Karpas-422 (cell line): Measurements from ENCODE around the gene ZNF554. TPM values are rescaled to one million over a fixed set of nuclear protein-coding genes. Genes with fewer than 3 reads are reported as not detected.

Source experiments
- DNase-seq: peaks from one replicate; pipeline ENCODE4 v3.0.0-alpha.2; 2015
- H2AFZ ChIP-seq: fragments of 200-600 bp; sonication (generic); 2 replicates; pipeline ENCODE4 v1.6.1; 2014; ENCODE audit warnings: antibody characterized with exemption, low read length, mixed read lengths
- H3K27ac ChIP-seq: fragments of 200-600 bp; sonication (generic); 2 replicates; pipeline ENCODE4 v1.5.1; 2014; ENCODE audit warnings: mild to moderate bottlenecking, low read length, moderate library complexity
- H3K27me3 ChIP-seq: fragments of 200-600 bp; sonication (generic); 2 replicates; pipeline ENCODE4 v1.6.1; 2014; ENCODE audit warnings: low read length, mixed read lengths
- H3K36me3 ChIP-seq: fragments of 200-600 bp; sonication (generic); 2 replicates; pipeline ENCODE4 v1.6.1; 2014; ENCODE audit warnings: low read length, mixed read lengths; ENCODE audit not compliant: insufficient read depth
- H3K4me1 ChIP-seq: fragments of 200-600 bp; sonication (generic); 2 replicates; pipeline ENCODE4 v1.6.1; 2014; ENCODE audit warnings: mild to moderate bottlenecking, low read length, mixed read lengths
- H3K4me2 ChIP-seq: fragments of 200-600 bp; sonication (generic); 2 replicates; pipeline ENCODE4 v1.6.1; 2014; ENCODE audit warnings: low read length, low read depth, mild to moderate bottlenecking; ENCODE audit not compliant: poor library complexity, severe bottlenecking
- H3K4me3 ChIP-seq: fragments of 200-600 bp; sonication (generic); 2 replicates; pipeline ENCODE4 v1.5.1; 2014; ENCODE audit warnings: mild to moderate bottlenecking, antibody characterized with exemption, low read length, mixed read lengths
- H3K79me2 ChIP-seq: fragments of 200-600 bp; sonication (generic); 2 replicates; pipeline ENCODE4 v1.6.1; 2014; ENCODE audit warnings: mild to moderate bottlenecking, low read length, mixed read lengths
- H3K9ac ChIP-seq: fragments of 200-600 bp; sonication (generic); 2 replicates; pipeline ENCODE4 v1.6.0; 2014; ENCODE audit warnings: low read length
- H3K9me2 ChIP-seq: fragments of 200-600 bp; sonication (generic), shearing (Covaris generic); replicated peaks from 2 replicates; pipeline ENCODE4 v1.6.0; 2014; ENCODE audit warnings: mild to moderate bottlenecking, low read length, moderate library complexity; ENCODE audit not compliant: insufficient read depth
- H3K9me3 ChIP-seq: fragments of 300-700, 200-600 bp; sonication (generic); 2 replicates; pipeline ENCODE4 v1.6.1; 2014; ENCODE audit warnings: low read length, mixed read lengths
- H4K20me1 ChIP-seq: fragments of 200-600 bp; sonication (generic); 2 replicates; pipeline ENCODE4 v1.6.1; 2014; ENCODE audit warnings: mild to moderate bottlenecking, antibody characterized with exemption, low read length, low read depth; ENCODE audit not compliant: insufficient read depth
- total RNA-seq: library from RNA; depleted of rRNA; stranded (reverse); fragments of >200 nt; shearing (Covaris generic); gene quantifications from 2 replicates; pipeline ENCODE4 v1.2.3, GENCODE V29; 2014; ENCODE audit warnings: low replicate concordance

ZNF554 gene
- total RNA-seq, 1 experiment from 2014 or later = 2.6 TPM

GRCh38 chr19:2807379-2808128 is 12.1 kb upstream of the ZNF554 start:
- H3K9me2 ChIP-seq = no peaks in the 10 kb centered on the region
- H3K9me3 ChIP-seq = no peaks in the 10 kb centered on the region
- no peak overlapping the region for H3K9ac ChIP-seq
- H3K27ac ChIP-seq = no peak overlapping the region
- 0 out of 2 replicates have a peak, but pooled peaks cover 5% of the 10 kb centered on the region for H4K20me1 ChIP-seq
- H3K4me3 ChIP-seq = no peak overlapping the region
- no peaks in the 10 kb centered on the region for H3K4me1 ChIP-seq
- peaks cover 7% of the 10 kb centered on the region; the same call in 1 of the 2 replicates for H3K79me2 ChIP-seq
- H3K36me3 ChIP-seq = peaks cover 7% of the 10 kb centered on the region; the same call in 1 of the 2 replicates
- no peaks in the 10 kb centered on the region for H3K27me3 ChIP-seq
- H2AFZ ChIP-seq = no peak overlapping the region
- no peak overlapping the region for H3K4me2 ChIP-seq
- no peak for DNase-seq

GRCh38 chr19:2808129-2808941 is 11.3 kb upstream of the ZNF554 start:
- H3K4me2 ChIP-seq = no peak overlapping the region
- DNase-seq = no peak
- no peaks in the 10 kb centered on the region for H3K9me3 ChIP-seq
- no peaks in the 10 kb centered on the region for H3K9me2 ChIP-seq
- no peaks in the 10 kb centered on the region for H3K4me1 ChIP-seq
- no peaks in the 10 kb centered on the region for H4K20me1 ChIP-seq
- H3K27ac ChIP-seq = no peak overlapping the region
- no peaks in the 10 kb centered on the region for H3K27me3 ChIP-seq
- peaks cover 7% of the 10 kb centered on the region; the same call in 1 of the 2 replicates for H3K36me3 ChIP-seq
- no peak overlapping the region for H3K4me3 ChIP-seq
- H3K9ac ChIP-seq = no peak overlapping the region
- H2AFZ ChIP-seq = no peak overlapping the region
- no peaks in the 10 kb centered on the region for H3K79me2 ChIP-seq

DNA sequence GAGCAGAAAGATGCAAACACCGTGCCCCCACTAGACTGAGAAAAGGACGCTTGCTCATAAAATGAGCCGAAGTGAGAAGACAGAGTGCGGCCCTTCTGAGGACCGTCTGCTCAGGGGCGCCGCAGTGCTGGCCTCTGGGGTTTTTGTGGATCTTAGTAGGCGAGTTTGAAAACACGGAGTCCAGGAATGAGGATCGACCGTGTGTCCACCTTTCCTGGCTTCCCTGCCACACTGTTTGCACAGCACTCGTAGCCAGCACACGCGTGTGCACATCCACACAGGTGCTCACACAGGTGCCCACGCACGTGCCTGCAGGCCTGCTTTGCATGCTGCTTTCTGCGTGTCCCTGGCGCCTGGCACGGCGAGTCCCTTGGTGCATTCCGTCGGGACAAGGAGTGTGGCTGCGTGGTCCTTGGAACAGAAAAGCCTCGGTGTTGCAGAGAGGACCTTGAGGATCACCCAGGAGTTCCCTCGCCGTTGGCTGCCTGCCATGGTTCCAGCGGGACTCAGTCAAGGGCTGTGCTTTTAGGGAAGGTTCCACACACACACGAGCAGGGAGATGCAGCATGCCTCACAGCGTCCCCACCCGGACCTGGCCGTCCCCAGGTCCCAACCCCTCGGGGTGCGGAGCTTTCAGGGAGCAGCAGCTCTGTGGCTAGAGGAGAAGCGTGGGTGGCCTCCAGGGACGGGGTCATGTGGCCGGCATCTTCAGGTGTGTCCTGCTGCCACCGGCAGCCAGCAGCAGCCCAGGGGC is 10.1 kb upstream of the ZNF554 start:
- no peak overlapping the region for H2AFZ ChIP-seq
- no peaks in the 10 kb centered on the region for H3K79me2 ChIP-seq
- no peak overlapping the region for H3K9ac ChIP-seq
- H3K4me3 ChIP-seq = no peak overlapping the region
- H3K4me2 ChIP-seq = no peak overlapping the region
- no peak for DNase-seq
- no peaks in the 10 kb centered on the region for H3K9me2 ChIP-seq
- no peaks in the 10 kb centered on the region for H3K27me3 ChIP-seq
- H3K36me3 ChIP-seq = peaks cover 7% of the 10 kb centered on the region; the same call in 1 of the 2 replicates
- no peaks in the 10 kb centered on the region for H4K20me1 ChIP-seq
- H3K9me3 ChIP-seq = no peaks in the 10 kb centered on the region
- no peak overlapping the region for H3K27ac ChIP-seq
- no peaks in the 10 kb centered on the region for H3K4me1 ChIP-seq

DNA sequence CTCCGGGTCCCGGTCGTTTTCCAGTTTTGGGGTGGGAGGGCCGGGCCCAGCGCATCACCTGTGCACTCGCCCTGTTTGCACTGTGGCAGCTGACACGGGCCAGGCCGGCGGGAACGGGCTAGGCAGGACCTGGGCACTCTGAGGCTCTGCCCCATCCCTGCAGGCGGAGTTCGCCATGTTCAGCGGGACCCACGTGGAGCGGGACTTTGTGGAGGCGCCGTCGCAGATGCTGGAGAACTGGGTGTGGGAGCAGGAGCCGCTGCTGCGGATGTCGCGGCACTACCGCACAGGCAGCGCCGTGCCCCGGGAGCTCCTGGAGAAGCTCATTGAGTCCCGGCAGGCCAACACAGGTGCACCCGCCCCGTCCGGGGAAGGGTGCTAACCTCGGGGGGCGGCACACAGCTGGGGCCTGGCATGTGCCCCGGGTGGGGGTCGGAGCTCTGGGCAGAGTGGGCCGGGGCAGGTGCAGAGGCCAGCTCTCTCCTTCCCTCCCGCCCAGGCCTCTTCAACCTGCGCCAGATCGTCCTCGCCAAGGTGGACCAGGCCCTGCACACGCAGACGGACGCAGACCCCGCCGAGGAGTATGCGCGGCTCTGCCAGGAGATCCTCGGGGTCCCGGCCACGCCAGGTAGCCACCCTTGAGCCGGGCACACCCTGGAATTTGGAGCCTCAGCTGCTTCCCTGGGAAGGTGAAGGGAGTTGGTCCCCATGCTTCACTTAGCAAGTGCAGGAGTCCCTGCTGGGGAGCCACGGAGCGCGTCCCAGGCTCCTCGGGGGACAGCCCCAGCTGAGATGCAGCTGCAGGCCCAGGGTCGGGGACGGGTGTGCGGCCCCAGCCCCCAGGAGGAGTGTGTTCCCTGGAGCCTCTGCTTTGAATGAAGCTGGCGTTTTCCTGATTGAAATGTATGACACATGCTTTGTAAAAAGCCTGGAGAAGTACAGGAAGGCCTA is 9.3 kb upstream of the ZNF554 start:
- H2AFZ ChIP-seq = no peak overlapping the region
- H3K79me2 ChIP-seq = no peaks in the 10 kb centered on the region
- no peak overlapping the region for H3K9ac ChIP-seq
- H3K27ac ChIP-seq = no peak overlapping the region
- no peak overlapping the region for H3K4me2 ChIP-seq
- no peaks in the 10 kb centered on the region for H3K9me3 ChIP-seq
- H3K4me3 ChIP-seq = no peak overlapping the region
- H3K9me2 ChIP-seq = no peaks in the 10 kb centered on the region
- H4K20me1 ChIP-seq = no peaks in the 10 kb centered on the region
- H3K27me3 ChIP-seq = no peaks in the 10 kb centered on the region
- no peak for DNase-seq
- peaks cover 4% of the 10 kb centered on the region; the same call in 1 of the 2 replicates for H3K36me3 ChIP-seq
- H3K4me1 ChIP-seq = no peaks in the 10 kb centered on the region

DNA sequence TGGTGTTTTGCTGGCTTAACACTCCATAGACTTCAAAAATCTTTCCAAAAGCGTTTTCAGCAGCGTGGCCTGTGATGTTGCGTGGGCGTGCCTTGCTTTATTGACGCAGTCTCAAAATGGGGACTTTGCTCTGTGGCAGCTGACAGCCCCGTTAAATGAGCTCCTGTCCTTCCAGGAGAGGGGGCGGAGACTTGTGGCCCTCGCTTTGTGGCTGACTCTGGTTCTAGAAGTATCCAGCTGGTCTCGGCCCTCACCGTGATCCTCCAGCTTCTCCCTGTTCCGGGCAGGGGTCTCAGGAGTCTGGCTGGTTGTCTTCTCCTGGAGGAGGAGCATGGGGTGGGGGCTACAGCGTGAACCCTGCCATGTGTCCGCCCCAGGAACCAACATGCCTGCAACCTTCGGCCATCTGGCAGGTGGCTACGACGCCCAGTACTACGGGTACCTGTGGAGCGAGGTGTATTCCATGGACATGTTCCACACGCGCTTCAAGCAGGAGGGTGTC is 8.4 kb upstream of the ZNF554 start:
- no peaks in the 10 kb centered on the region for H3K9me3 ChIP-seq
- no peaks in the 10 kb centered on the region for H3K79me2 ChIP-seq
- H3K27me3 ChIP-seq = no peaks in the 10 kb centered on the region
- H4K20me1 ChIP-seq = no peaks in the 10 kb centered on the region
- no peak overlapping the region for H3K27ac ChIP-seq
- H3K4me1 ChIP-seq = no peaks in the 10 kb centered on the region
- DNase-seq = no peak
- no peak overlapping the region for H3K4me2 ChIP-seq
- H3K9ac ChIP-seq = no peak overlapping the region
- peaks cover 3% of the 10 kb centered on the region; the same call in 1 of the 2 replicates for H3K36me3 ChIP-seq
- H3K9me2 ChIP-seq = no peaks in the 10 kb centered on the region
- H3K4me3 ChIP-seq = no peak overlapping the region
- H2AFZ ChIP-seq = no peak overlapping the region

GRCh38 chr19:2811735-2812413 is 7.8 kb upstream of the ZNF554 start:
- H3K27ac ChIP-seq = no peak overlapping the region
- no peaks in the 10 kb centered on the region for H3K4me1 ChIP-seq
- no peaks in the 10 kb centered on the region for H3K79me2 ChIP-seq
- no peak overlapping the region for H3K4me3 ChIP-seq
- peaks cover 3% of the 10 kb centered on the region; the same call in 1 of the 2 replicates for H3K36me3 ChIP-seq
- no peaks in the 10 kb centered on the region for H3K9me3 ChIP-seq
- DNase-seq = no peak
- H2AFZ ChIP-seq = no peak overlapping the region
- H3K4me2 ChIP-seq = no peak overlapping the region
- H3K9ac ChIP-seq = no peak overlapping the region
- no peaks in the 10 kb centered on the region for H3K27me3 ChIP-seq
- H4K20me1 ChIP-seq = no peaks in the 10 kb centered on the region
- no peaks in the 10 kb centered on the region for H3K9me2 ChIP-seq
